Kasumi-1 (cell line): ENCODE data around the gene APOL1.
"Not testable (repeated sequence)": the region's sequence is repeated elsewhere in the genome, so short reads cannot be mapped to it uniquely, and the experiment has no call there.

Source experiments
- DNase-seq, 2 experiments: peaks; one replicate each; lab custom pipeline; 2025; lab: John Stamatoyannopoulos, UW

The APOL1 gene

GRCh38 chr22:36244522-36245391 lies 8.2 kb upstream of the APOL1 start:
- no peak for DNase-seq

GRCh38 chr22:36245805-36246356 lies 7.1 kb upstream of the APOL1 start:
- no peak for DNase-seq

GRCh38 chr22:36246718-36247117 lies 6.2 kb upstream of the APOL1 start:
- no peak for DNase-seq

GRCh38 chr22:36247955-36248354 lies 5.0 kb upstream of the APOL1 start:
- no peak for DNase-seq

- DNase-seq: no peak
Measured at GRCh38 chr22:36249160-36249559, 3.8 kb upstream of the APOL1 start.

GRCh38 chr22:36250292-36250960 lies 2.5 kb upstream of the APOL1 start:
- not testable (repeated sequence) for DNase-seq

GRCh38 chr22:36251979-36252608 lies 839 bp upstream of the APOL1 start:
- not testable (repeated sequence) for DNase-seq

- DNase-seq: no peak
Measured at GRCh38 chr22:36253523-36254490, 874 bp downstream of the APOL1 start.

GRCh38 chr22:36255572-36255971 lies 2.6 kb downstream of the APOL1 start:
- not testable (repeated sequence) for DNase-seq

- DNase-seq: no peak
Measured at GRCh38 chr22:36256478-36256877, 3.5 kb downstream of the APOL1 start.

- DNase-seq: no peak
Measured at GRCh38 chr22:36257308-36257707, 4.4 kb downstream of the APOL1 start.

GRCh38 chr22:36257948-36258670 lies 5.2 kb downstream of the APOL1 start:
- DNase-seq: no peak

GRCh38 chr22:36258701-36259614 lies 6.0 kb downstream of the APOL1 start:
- no peak for DNase-seq

GRCh38 chr22:36259615-36260300 lies 6.8 kb downstream of the APOL1 start:
- DNase-seq: no peak

- not testable (repeated sequence) for DNase-seq
Measured at GRCh38 chr22:36261675-36262074, 8.7 kb downstream of the APOL1 start.

- not testable (repeated sequence) for DNase-seq
Measured at GRCh38 chr22:36262307-36262706, 9.4 kb downstream of the APOL1 start.

GRCh38 chr22:36263216-36263673 lies 10.3 kb downstream of the APOL1 start:
- DNase-seq: not testable (repeated sequence)

- not testable (repeated sequence) for DNase-seq
Measured at GRCh38 chr22:36263886-36264664, 11.1 kb downstream of the APOL1 start.
